ENCODE data around the gene ECHDC3. TPM values are rescaled to one million over a fixed set of nuclear protein-coding genes. Genes with fewer than 3 reads are reported as not detected.

ECHDC3 gene
- total and polyA plus RNA-seq, 4 donors: 14.2 to 48.3 (median 31.4) TPM

GRCh38 chr10:11719496-11720259 is 22.5 kb upstream of the ECHDC3 start:
- Histone ChIP-seq H3K27me3 (ENCODE audit: control insufficient read depth in 3 of 3, insufficient read depth in 3 of 3, low read length in 2 of 3) (no peaks in the 10 kb centered on the region), H3K36me3 (ENCODE audit: control insufficient read depth in 4 of 4, insufficient read depth in 4 of 4, low read length in 4 of 4) (no peaks in the 10 kb centered on the region), H3K9me3 (ENCODE audit: control insufficient read depth in 4 of 4, insufficient read depth in 3 of 4, low read length in 3 of 4) (peaks cover 0 to 4% (median 1%) of the 10 kb centered on the region in 4 donors), H3K27ac (ENCODE audit: low read depth in 1 of 2, low read length in 1 of 2) (no peak overlapping the region), H3K9ac (ENCODE audit: insufficient read depth in 1 of 2, low read length in 2 of 2) (no peak overlapping the region), H3K4me3 (no peak overlapping the region), H3K4me1 (ENCODE audit: control insufficient read depth in 5 of 5, insufficient read depth in 5 of 5, low read length in 5 of 5) (peaks cover 0 to 4% (median 0%) of the 10 kb centered on the region in 5 donors)
- 78 to 85% methylated on average over 13 of the region's 13 CpGs for WGBS, 2 donors
- ATAC-seq (ENCODE audit: insufficient read depth, low FRiP score) (no peak), DNase-seq (no peak)
- TF ChIP-seq CTCF (IDR thresholded peaks at IDR 0.05; ENCODE audit: control extremely low read depth, extremely low read depth): no peak

GRCh38 chr10:11720260-11720741 is 21.9 kb upstream of the ECHDC3 start:
- H3K9me3 ChIP-seq (ENCODE audit: control insufficient read depth in 4 of 4, insufficient read depth in 3 of 4, low read length in 3 of 4): peaks cover 0 to 4% (median 1%) of the 10 kb centered on the region in 4 donors
- H3K27me3 ChIP-seq (ENCODE audit: control insufficient read depth in 3 of 3, insufficient read depth in 3 of 3, low read length in 2 of 3): no peaks in the 10 kb centered on the region
- no peak overlapping the region for H3K27ac ChIP-seq (ENCODE audit: low read depth in 1 of 2, low read length in 1 of 2)
- no peak overlapping the region for H3K9ac ChIP-seq (ENCODE audit: insufficient read depth in 1 of 2, low read length in 2 of 2)
- H3K4me1 ChIP-seq (ENCODE audit: control insufficient read depth in 5 of 5, insufficient read depth in 5 of 5, low read length in 5 of 5): peaks cover 0 to 4% (median 0%) of the 10 kb centered on the region in 5 donors
- WGBS, 2 donors: 68 to 80% methylated on average over 11 of the region's 11 CpGs
- no peak overlapping the region for H3K4me3 ChIP-seq
- DNase-seq (no peak), ATAC-seq (ENCODE audit: insufficient read depth, low FRiP score) (no peak)
- H3K36me3 ChIP-seq (ENCODE audit: control insufficient read depth in 4 of 4, insufficient read depth in 4 of 4, low read length in 4 of 4): no peaks in the 10 kb centered on the region
- no peak for TF ChIP-seq CTCF (IDR thresholded peaks at IDR 0.05; ENCODE audit: control extremely low read depth, extremely low read depth)

GRCh38 chr10:11721806-11722205 is 20.4 kb upstream of the ECHDC3 start:
- TF ChIP-seq CTCF (IDR thresholded peaks at IDR 0.05; ENCODE audit: control extremely low read depth, extremely low read depth): no peak
- Histone ChIP-seq H3K9ac (ENCODE audit: insufficient read depth in 1 of 2, low read length in 2 of 2) (no peak overlapping the region), H3K4me1 (ENCODE audit: control insufficient read depth in 5 of 5, insufficient read depth in 5 of 5, low read length in 5 of 5) (no peaks in the 10 kb centered on the region), H3K9me3 (ENCODE audit: control insufficient read depth in 4 of 4, insufficient read depth in 3 of 4, low read length in 3 of 4) (peaks cover 0 to 3% (median 0%) of the 10 kb centered on the region in 4 donors), H3K27me3 (ENCODE audit: control insufficient read depth in 3 of 3, insufficient read depth in 3 of 3, low read length in 2 of 3) (no peaks in the 10 kb centered on the region), H3K4me3 (no peak overlapping the region), H3K27ac (ENCODE audit: low read depth in 1 of 2, low read length in 1 of 2) (no peak overlapping the region), H3K36me3 (ENCODE audit: control insufficient read depth in 4 of 4, insufficient read depth in 4 of 4, low read length in 4 of 4) (no peaks in the 10 kb centered on the region)
- DNase-seq (no peak), ATAC-seq (ENCODE audit: insufficient read depth, low FRiP score) (no peak)
- WGBS, 2 donors: 69 to 84% methylated on average over 3 of the region's 3 CpGs
